KOPT-K1 (cell line): ENCODE results near the gene RPAIN.

Experiments used
- H3K27ac ChIP-seq: fragments of 200-600 bp; sonication (generic); 2 replicates; pipeline ENCODE4 v1.5.1; 2016; ENCODE audit warnings: antibody characterized with exemption, mild to moderate bottlenecking, low read depth, low read length; ENCODE audit not compliant: poor library complexity, severe bottlenecking
- H3K36me3 ChIP-seq: fragments of 200-600 bp; sonication (generic); 2 replicates; pipeline ENCODE4 v1.5.1; 2017; ENCODE audit warnings: antibody characterized with exemption, mild to moderate bottlenecking, low read length, moderate library complexity; ENCODE audit not compliant: insufficient read depth
- H3K9me3 ChIP-seq: fragments of 200-600 bp; sonication (generic); 2 replicates; pipeline ENCODE4 v1.5.1; 2017; ENCODE audit warnings: antibody characterized with exemption, low read length, mild to moderate bottlenecking; ENCODE audit not compliant: insufficient read depth, poor library complexity, severe bottlenecking

Gene RPAIN, protein sequence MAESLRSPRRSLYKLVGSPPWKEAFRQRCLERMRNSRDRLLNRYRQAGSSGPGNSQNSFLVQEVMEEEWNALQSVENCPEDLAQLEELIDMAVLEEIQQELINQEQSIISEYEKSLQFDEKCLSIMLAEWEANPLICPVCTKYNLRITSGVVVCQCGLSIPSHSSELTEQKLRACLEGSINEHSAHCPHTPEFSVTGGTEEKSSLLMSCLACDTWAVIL

DNA sequence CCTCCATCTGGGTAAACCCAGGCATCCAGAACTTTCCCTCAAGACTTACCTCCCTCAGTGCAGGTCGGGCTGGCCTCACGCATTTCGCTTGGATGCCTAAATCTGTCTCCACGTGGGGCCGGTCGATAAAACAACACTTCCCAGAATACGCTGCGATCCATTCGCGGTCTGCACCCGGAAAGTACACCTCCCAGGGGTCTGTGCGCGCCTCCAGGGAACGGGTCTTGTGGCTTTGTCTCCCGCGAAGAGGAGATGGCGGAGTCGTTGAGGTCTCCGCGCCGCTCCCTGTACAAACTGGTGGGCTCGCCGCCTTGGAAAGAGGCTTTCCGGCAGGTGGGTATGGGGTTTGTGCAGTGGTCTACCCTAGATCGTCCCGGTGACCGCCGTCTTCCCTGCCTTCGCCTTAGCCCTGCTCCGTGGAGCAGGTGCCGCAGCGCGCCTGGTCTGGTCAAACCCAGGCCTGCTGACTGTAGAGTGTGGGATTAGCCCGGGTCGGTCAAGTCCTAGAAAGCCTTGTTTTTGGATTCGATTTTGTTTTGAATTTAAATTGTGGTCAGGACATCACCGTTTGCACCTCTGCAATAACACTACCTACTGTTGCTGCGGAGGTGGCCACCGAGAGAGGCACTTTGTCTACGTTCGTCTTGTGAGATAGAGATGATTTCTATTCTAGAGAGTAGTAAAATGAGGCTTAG, at the start of gene RPAIN:
TSS of gene RPAIN (plus strand) at position 224 of the 695 bp plus-strand sequence. CDS start at position 253, 29 bp downstream.
- peaks cover 65% of the 10 kb centered on the region for H3K36me3 ChIP-seq
- H3K27ac ChIP-seq = peak within 1 kb of the TSS; percentile 91
- H3K9me3 ChIP-seq = no peaks in the 10 kb centered on the region

DNA sequence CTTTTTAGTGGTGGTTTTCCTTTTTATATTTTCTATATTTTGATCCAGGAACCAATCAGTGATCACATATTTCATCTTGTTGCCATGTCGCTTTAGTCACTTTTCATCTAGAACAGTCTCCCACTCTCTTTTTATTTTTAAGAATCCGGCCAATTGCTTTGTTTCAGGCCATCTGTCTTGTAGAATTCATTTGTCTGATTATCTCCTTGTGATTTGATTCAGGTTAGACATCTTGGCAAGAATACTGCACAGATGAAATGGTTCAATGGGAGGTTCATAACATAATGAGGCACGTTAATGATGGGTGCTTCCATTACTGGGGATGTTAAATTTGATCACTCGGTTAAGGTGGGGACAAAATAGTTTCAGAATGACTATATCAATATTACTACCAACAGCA, 49.6 kb upstream of the RPAIN start:
- Histone ChIP-seq H3K36me3 (peaks cover 94% of the 10 kb centered on the region), H3K9me3 (no peaks in the 10 kb centered on the region), H3K27ac (no peak overlapping the region)

DNA sequence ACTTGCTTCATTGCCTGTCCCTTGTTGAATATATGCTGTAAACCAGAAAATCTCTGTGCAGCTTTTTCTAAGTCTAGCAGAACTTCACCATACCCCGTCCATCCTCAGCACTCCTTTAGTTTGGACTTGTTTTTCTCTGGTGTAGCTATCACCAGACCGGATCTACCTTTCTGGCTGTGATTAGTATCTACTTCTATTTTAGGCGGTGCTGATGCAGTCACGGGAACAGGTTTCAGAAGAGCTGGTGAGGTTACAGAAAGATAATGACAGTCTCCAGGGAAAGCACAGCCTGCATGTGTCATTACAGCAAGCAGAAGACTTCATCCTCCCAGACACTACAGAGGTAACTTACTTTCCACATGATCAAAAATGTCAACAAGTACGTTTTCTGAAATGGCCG, 46.9 kb upstream of the RPAIN start:
- Histone ChIP-seq H3K27ac (no peak overlapping the region), H3K9me3 (no peaks in the 10 kb centered on the region), H3K36me3 (peaks cover 97% of the 10 kb centered on the region)

DNA sequence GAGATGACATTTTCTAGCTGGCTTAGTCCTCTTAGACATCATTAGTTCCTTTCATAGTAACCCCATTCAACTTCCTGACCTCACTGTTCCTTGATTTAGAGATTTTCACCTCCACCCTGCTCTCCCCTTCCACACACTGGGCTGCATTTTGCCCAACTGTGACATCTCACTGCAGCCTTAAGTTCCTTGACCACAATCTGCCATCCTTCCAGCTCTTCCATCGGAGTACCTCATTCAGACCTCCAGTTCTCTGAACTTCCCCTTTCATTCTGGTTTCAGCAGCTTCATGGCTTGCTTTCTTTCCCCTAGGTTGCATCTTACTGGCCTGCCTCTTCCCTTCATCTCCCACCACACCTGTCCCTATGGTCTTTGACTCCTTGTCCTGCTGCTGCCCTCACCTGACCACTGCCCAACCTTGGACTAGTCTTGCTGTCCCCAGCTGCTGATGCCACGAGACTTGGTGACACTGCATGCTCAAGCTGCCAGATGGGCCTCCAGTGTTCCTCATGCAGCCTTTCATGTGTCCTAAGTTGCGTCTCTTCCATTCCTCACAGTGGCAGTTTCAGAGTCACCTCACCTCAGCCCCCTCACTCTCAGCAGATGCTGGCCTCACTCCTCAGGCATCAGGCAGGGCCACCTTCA, 41.3 kb upstream of the RPAIN start:
- no peak overlapping the region for H3K27ac ChIP-seq
- no peaks in the 10 kb centered on the region for H3K9me3 ChIP-seq
- peaks cover 98% of the 10 kb centered on the region for H3K36me3 ChIP-seq

DNA sequence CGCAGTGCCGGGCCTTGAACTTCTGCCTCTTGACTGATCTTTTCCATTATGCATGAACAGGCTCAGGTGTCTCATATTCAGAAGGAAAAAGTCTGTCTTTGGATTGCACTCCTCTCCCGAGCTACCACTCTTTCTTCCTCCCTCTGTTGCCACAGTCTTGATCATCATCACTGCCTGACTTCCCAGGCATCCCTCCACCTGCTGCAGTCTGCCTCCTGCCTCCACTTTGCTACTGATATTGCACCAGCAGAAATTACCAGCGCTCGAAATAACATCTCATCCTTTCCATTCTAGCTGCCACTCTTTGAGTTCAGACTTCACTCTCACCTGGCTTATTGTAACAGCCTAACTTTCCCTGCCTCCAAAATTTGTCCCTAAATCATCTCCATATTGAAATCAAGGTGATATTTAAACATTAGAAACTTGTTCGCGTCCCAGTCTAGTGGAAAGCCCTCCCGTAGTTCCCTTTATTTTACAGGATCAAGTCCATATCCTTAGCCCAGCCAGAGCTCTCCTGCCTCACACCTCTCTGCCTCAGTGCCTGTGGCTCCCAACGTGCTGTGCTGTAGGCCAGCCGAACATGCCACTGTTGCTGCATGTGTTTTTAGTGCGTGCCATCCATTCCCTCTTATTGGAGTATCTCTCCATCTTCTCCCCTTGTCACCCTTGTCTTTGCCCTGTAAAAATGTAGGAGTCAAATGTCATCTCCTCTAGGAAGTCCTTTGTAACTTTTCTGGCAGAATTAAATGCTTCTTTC, 40.5 kb upstream of the RPAIN start:
- no peaks in the 10 kb centered on the region for H3K9me3 ChIP-seq
- H3K27ac ChIP-seq = no peak overlapping the region
- H3K36me3 ChIP-seq = peaks cover 99% of the 10 kb centered on the region

DNA sequence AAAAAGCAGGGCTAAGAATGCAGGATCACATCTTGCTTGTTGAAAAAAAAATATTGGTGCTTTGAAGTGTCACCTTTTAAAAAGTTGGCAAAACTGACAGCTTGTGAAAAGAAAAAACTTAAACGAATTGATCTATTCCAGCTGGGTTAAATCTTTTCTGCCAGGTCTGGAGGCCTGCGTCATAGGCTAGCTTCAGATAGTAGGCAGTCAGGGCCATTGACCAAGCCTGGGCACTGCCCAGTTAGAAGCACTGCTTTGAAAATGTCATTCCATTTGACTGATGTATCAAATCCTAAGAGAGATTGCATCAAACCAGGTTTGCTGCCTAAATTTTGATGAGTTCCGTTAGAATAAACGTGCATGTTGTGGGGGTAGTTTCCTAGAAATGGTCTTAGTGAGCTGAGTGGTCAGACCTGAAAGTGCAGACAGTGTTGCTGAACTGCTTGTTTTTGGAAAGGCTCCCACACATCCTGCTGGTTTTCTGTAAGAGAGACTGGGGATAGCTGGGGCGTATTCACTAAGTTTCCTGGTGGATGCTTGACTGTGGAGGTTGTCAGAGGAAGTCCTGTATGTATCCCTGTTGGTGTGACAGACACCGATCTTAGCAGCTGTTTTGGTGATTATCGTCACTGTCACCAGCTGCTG, 39.4 kb upstream of the RPAIN start:
- Histone ChIP-seq H3K36me3 (peaks cover 100% of the 10 kb centered on the region), H3K9me3 (no peaks in the 10 kb centered on the region), H3K27ac (no peak overlapping the region)

DNA sequence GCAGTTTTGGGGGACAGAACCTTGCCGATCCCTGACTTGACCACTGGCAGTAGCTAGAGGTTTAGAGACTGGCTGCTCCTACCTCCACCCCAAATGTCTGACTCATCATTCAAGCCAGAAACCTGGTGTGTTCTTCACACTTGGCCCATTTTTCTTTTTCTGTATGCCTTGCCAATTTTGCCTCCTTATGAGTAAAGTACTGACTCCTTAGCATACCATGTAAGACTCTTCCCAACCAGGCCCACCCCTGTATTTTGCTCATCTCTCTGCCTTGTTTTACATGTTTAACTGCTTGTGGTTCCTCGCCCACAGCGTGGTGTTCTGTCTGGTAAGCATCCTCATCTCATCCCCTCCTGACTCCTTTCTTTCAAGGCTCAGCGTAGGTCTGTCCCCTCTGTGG, 38.4 kb upstream of the RPAIN start:
- Histone ChIP-seq H3K27ac (no peak overlapping the region), H3K9me3 (no peaks in the 10 kb centered on the region), H3K36me3 (peaks cover 100% of the 10 kb centered on the region)

DNA sequence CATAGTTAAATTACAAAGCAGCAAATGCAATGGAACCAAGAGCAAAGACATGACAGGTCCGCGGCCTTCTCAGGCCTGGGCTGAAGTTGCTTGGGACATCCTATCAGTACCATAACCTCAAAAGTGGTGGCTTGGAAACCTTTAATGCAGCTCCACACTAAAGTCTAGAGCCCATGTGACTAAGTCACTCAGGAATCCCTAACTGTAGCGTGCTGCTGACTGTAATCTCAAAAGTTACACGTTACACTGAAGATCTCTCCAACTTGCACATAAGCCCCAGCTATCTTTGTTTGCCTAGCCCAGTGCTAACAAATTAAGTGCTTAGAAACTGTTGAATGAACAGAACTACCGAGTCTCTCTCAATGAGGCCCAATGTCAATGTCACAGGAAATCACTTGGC, 28.3 kb upstream of the RPAIN start:
- H3K27ac ChIP-seq = no peak overlapping the region
- no peaks in the 10 kb centered on the region for H3K9me3 ChIP-seq
- peaks cover 97% of the 10 kb centered on the region for H3K36me3 ChIP-seq

DNA sequence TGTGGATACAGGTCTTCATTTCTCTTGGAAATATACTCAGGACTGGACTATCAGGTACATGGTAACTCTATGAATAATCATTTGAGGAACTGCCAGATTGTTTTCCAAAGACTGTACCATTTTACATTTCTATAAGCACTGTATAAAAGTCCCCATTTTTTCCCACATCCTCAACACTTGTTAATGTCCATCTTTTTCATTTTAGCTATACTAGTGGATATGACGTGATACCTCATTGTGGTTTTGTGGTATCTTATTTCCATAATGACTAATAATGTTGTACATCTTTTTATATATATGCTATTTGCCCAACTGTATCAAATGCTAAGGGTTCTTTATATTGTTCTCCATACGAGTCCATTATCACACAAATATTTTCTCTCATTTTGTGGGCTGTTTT, 23.4 kb upstream of the RPAIN start:
- no peak overlapping the region for H3K27ac ChIP-seq
- H3K36me3 ChIP-seq = peaks cover 97% of the 10 kb centered on the region
- H3K9me3 ChIP-seq = no peaks in the 10 kb centered on the region

DNA sequence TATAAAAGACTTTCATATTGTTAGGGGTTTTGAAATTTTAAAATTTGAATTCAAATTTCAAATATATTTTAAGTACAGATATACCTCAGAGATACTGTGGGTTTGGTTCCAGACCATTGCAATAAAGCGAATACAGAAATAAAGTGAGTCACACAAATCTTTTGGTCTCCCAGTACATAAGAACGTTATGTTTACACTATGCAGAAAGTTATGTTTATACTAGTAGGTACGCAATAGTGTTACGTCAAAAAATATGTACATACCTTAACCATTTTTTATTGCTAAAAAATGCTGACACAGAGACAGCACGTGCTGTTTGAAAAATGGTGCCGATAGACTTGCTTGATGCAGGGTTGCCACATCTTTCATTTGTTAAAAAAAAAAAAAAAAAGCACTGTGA, 20.2 kb upstream of the RPAIN start:
- H3K36me3 ChIP-seq = peaks cover 97% of the 10 kb centered on the region
- H3K27ac ChIP-seq = no peak overlapping the region
- H3K9me3 ChIP-seq = no peaks in the 10 kb centered on the region

DNA sequence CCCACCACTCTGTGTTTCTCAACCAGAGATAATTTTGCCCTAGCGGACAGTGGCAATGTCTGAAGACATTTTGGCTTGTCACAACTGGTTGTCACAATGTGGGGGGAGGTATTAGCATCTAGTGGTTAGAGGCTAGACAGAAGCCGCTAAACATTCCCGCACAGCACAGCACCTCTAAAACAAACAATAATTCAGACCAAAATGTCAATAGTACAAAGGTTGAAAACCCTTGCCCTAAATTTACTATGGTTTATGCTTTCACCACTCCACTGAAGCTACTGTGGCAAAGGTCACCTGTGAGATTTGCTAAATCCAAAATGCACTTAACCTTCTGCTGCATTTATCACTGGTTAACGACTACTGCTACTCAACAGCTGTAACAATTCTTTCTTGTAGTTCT, 14.6 kb upstream of the RPAIN start:
- H3K27ac ChIP-seq = no peak overlapping the region
- H3K36me3 ChIP-seq = peaks cover 100% of the 10 kb centered on the region
- H3K9me3 ChIP-seq = no peaks in the 10 kb centered on the region

DNA sequence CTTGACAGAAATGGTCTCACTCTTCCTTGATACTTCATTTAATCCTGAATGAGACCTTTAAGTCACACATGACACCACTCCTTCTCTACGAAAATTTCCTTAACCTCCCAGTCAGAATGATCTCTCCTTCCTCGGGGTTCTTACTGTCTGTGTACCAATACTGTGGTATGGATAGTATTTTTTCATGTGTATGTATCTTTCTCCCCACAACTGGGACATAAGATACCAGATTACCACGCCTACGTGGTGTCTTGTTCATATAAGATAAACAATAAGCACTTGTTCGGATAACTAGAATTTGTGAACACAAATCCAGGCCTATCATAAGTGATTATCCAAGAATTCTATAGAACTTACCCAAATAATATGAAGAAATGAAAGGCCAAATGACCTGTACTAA, 11.8 kb upstream of the RPAIN start:
- peaks cover 100% of the 10 kb centered on the region for H3K36me3 ChIP-seq
- H3K27ac ChIP-seq = no peak overlapping the region
- no peaks in the 10 kb centered on the region for H3K9me3 ChIP-seq

DNA sequence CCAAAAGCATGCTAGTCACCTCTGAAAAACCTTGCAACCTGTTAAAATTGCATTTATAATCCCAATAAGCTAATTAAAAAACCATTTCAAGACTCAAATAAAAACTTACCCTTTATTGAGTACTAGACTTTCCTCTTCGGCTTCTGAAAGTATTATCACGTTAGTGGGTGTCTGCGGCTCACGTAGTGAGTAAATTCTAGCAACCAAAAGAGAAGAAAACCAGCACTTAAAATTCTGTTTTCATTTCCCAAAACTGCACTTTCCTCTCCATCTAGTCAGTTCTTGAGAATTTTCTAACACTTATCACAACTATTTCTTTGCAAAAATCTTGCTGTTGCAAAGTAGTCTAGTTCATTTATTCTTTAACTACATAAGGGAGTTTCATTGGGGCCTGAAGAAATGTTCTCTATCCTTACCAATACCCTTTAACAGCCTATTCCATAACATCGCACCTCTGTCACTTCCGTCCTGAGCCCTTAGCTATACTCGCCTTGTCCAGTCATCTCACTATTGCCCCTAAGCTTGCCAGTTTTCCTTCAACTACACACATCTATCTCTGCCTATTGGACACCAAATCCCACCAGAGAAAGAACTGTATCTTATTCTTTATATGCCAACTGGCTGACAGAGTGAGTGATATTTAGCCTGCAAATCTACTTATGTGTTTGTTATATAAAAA, 9.2 kb upstream of the RPAIN start:
- H3K9me3 ChIP-seq = no peaks in the 10 kb centered on the region
- no peak overlapping the region for H3K27ac ChIP-seq
- peaks cover 98% of the 10 kb centered on the region for H3K36me3 ChIP-seq

DNA sequence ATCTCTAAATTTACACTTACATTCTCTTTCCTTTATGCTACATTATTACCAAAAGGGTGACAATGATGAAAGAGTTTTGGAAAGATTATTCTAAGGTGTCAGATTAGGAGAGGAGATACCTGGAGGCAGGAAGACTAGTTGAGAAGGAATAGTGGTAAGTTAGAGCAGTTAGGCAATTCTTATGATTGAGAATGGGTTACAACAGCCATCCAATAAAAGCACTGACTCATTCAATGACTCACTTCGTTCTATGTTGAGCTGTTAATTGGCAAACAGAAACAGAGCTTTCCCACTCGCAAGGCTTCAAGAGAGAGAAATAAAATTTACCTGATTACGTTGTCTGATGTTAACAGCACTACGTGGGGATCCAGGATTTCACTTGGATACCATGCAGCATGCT, 6.3 kb upstream of the RPAIN start:
- peaks cover 88% of the 10 kb centered on the region for H3K36me3 ChIP-seq
- no peaks in the 10 kb centered on the region for H3K9me3 ChIP-seq
- no peak overlapping the region for H3K27ac ChIP-seq
